Breast epithelium (tissue), 4 donors: ENCODE data around the gene SUMF1. TPM values are rescaled to one million over a fixed set of nuclear protein-coding genes. Genes with fewer than 3 reads are reported as not detected.
"Not testable (repeated sequence)": the region's sequence is repeated elsewhere in the genome, so short reads cannot be mapped to it uniquely, and the experiment has no call there.

Experiments
- DNase-seq, 2 donors: peaks; one replicate each; pipeline ENCODE4 v3.0.0-alpha.2; 2019; ENCODE audit warnings: low spot score in 2 of 2
- H3K27ac ChIP-seq, 2 donors: fragments of 200-600 bp; sonication (generic) in 1 of 2; one replicate each; pipeline ENCODE4 v1.5.1; 2016 to 2019; ENCODE audit warnings: mild to moderate bottlenecking in 1 of 2
- H3K27me3 ChIP-seq, 2 donors: fragments of 200-600 bp; sonication (generic) in 1 of 2; one replicate each; pipeline versions ENCODE4 v1.5.1 to v1.6.0; 2017 to 2019; ENCODE audit warnings: control low read depth in 1 of 2, mild to moderate bottlenecking in 1 of 2
- H3K36me3 ChIP-seq: fragments of 200-600 bp; one replicate; pipeline ENCODE4 v1.5.1; 2019
- H3K4me1 ChIP-seq, 2 donors: fragments of 200-600 bp; sonication (generic); one replicate each; pipeline ENCODE4 v1.5.1; 2016 to 2019; ENCODE audit warnings: control low read depth in 1 of 2
- H3K4me3 ChIP-seq, 3 donors: fragments of 200-600 bp; sonication (generic); 1 replicate in 2 of 3; 2 replicates in 1 of 3; pipeline ENCODE4 v1.5.1; 2016 to 2019; ENCODE audit warnings: mild to moderate bottlenecking in 3 of 3, moderate library complexity in 2 of 3
- H3K9me3 ChIP-seq, 2 donors: fragments of 200-600 bp; sonication (generic) in 1 of 2; one replicate each; pipeline ENCODE4 v1.5.1; 2016 to 2019; ENCODE audit warnings: control low read depth in 1 of 2
- CTCF ChIP-seq, 3 donors: fragments of 450-650 bp; IDR thresholded peaks; one replicate each; pipeline ENCODE4 v1.5.1; 2016 to 2017; ENCODE audit warnings: antibody characterized with exemption in 3 of 3, mild to moderate bottlenecking in 3 of 3, moderate library complexity in 3 of 3
- POLR2A ChIP-seq: fragments of 450-650 bp; IDR thresholded peaks from one replicate; pipeline ENCODE4 v1.6.1; 2016; ENCODE audit warnings: antibody characterized with exemption, mild to moderate bottlenecking, moderate library complexity
- POLR2AphosphoS5 ChIP-seq, 3 donors: sonication (generic); formaldehyde crosslinking; IDR thresholded peaks; one replicate each; pipeline ENCODE4 v1.6.1; 2017; ENCODE audit warnings: antibody characterized with exemption in 3 of 3
- intact Hi-C: fragments of 100-400 bp; cut with DNase I; formaldehyde crosslinking; loops from one replicate; pipeline ENCODE4 v1.15.1; 2023; ENCODE audit warnings: low total_unique reads
- total RNA-seq, 3 donors: library from RNA; depleted of rRNA; stranded (reverse); fragments of >200 nt; gene quantifications; one replicate each; pipeline ENCODE4 v1.1.0, GENCODE V29; 2016

SUMF1 gene
- total RNA-seq, 3 donors from 2014 or later = 84.2 to 87.1 (median 84.9) TPM

GRCh38 chr3:4460334-4460733 lies 6.7 kb downstream of the SUMF1 start:
- Histone ChIP-seq H3K27ac (no peak overlapping the region), H3K27me3 (no peaks in the 10 kb centered on the region), H3K36me3 (no peaks in the 10 kb centered on the region), H3K9me3 (no peaks in the 10 kb centered on the region), H3K4me1 (no peaks in the 10 kb centered on the region), H3K4me3 (no peak overlapping the region)
- intact Hi-C loops = no loop called here
- DNase-seq = no peak
- TF ChIP-seq POLR2AphosphoS5 (IDR thresholded peaks at IDR 0.05) (no peak), CTCF (IDR thresholded peaks at IDR 0.05) (no peak), POLR2A (no peak)

GRCh38 chr3:4458961-4459360 lies 8.1 kb downstream of the SUMF1 start:
- Histone ChIP-seq H3K4me3 (no peak overlapping the region), H3K4me1 (no peaks in the 10 kb centered on the region), H3K36me3 (no peaks in the 10 kb centered on the region), H3K27ac (no peak overlapping the region), H3K9me3 (no peaks in the 10 kb centered on the region), H3K27me3 (no peaks in the 10 kb centered on the region)
- DNase-seq = no peak
- intact Hi-C loops = no loop called here
- TF ChIP-seq CTCF (IDR thresholded peaks at IDR 0.05) (no peak), POLR2AphosphoS5 (IDR thresholded peaks at IDR 0.05) (no peak), POLR2A (no peak)

- H3K4me1 ChIP-seq, H3K9me3 ChIP-seq, DNase-seq, intact Hi-C loops, H3K27ac ChIP-seq, H3K36me3 ChIP-seq, H3K4me3 ChIP-seq, H3K27me3 ChIP-seq: not testable (repeated sequence)
These were observed 10.3 kb downstream of the SUMF1 start for GRCh38 chr3:4456780-4457179.

- no peak for DNase-seq
- H3K9me3 ChIP-seq = no peaks in the 10 kb centered on the region
- intact Hi-C loops = no loop called here
- no peak overlapping the region for H3K4me3 ChIP-seq
- H3K36me3 ChIP-seq = no peaks in the 10 kb centered on the region
- TF ChIP-seq POLR2A (no peak), CTCF (IDR thresholded peaks at IDR 0.05) (no peak), POLR2AphosphoS5 (IDR thresholded peaks at IDR 0.05) (no peak)
- H3K27ac ChIP-seq = no peak overlapping the region
- no peaks in the 10 kb centered on the region for H3K27me3 ChIP-seq
- no peaks in the 10 kb centered on the region for H3K4me1 ChIP-seq
These were observed 12.9 kb downstream of the SUMF1 start for GRCh38 chr3:4454142-4454541.

- intact Hi-C loops = no loop called here
- Histone ChIP-seq H3K36me3 (no peaks in the 10 kb centered on the region), H3K27me3 (no peaks in the 10 kb centered on the region)
These were observed 17.8 kb downstream of the SUMF1 start for GRCh38 chr3:4449043-4449805.

More at GRCh38 chr3:4449043-4449805, 17.8 kb downstream of the SUMF1 start:
- H3K9me3 ChIP-seq = no peaks in the 10 kb centered on the region
- no peaks in the 10 kb centered on the region for H3K4me1 ChIP-seq
- no peak for DNase-seq
- TF ChIP-seq POLR2AphosphoS5 (IDR thresholded peaks at IDR 0.05) (no peak), POLR2A (no peak), CTCF (IDR thresholded peaks at IDR 0.05) (no peak)
- H3K27ac ChIP-seq = no peak overlapping the region
- no peak overlapping the region for H3K4me3 ChIP-seq
